DMS153 treated with DMSO at 0.1 percent for 48 hours (cell line): ENCODE results near the gene TSPO.
"Not testable (repeated sequence)": the region's sequence is repeated elsewhere in the genome, so short reads cannot be mapped to it uniquely, and the experiment has no call there.

Experiments
- DNase-seq: peaks from one replicate; lab custom pipeline; 2025; ENCODE audit not compliant: unreplicated experiment; lab: John Stamatoyannopoulos, UW

The TSPO gene

DNA sequence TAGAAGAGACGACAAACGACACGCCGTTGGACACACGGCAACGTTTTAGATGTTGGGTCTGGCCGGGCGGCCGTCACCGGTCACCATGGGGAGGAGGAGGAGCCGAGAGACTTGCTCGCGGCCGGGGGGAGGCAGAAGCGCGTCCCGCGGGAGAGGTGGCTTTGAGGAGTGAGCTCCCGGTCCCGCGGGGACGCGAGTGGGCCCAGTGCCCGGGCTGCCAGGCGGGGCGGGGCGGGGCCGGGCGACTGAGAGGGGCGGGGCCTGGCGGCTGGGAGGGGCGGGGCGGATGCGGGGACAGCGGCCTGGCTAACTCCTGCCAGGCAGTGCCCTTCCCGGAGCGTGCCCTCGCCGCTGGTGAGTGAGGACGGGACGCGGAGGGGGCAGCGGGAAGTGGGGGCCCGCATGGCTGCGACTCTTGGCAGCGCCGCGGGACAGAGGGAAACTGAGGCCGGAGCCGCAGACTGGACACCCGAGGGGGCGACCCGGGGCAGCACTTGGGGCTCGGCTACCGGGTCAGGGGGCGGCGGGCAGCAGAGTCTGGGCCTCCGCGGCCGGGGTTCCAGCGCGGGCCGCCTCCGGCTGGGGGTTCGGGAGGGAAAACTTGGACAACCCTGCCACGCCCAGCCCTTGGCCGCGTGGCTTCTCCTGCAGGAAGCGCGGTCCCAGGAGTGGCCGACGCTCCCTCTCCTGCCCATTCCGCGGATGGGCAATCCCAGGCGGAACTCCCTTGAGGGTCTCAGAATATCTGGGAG is at the start of gene TSPO:
Gene TSPO (plus strand): TSS at position 309 of the 752 bp plus-strand sequence. CDS start 7,680 bp downstream, outside the sequence.
- DNase-seq = peak; percentile 7

GRCh38 chr22:43104056-43104625 is 47.2 kb upstream of the TSPO start:
- not testable (repeated sequence) for DNase-seq

- not testable (repeated sequence) for DNase-seq
Measured at GRCh38 chr22:43104950-43105349, 46.4 kb upstream of the TSPO start.

DNA sequence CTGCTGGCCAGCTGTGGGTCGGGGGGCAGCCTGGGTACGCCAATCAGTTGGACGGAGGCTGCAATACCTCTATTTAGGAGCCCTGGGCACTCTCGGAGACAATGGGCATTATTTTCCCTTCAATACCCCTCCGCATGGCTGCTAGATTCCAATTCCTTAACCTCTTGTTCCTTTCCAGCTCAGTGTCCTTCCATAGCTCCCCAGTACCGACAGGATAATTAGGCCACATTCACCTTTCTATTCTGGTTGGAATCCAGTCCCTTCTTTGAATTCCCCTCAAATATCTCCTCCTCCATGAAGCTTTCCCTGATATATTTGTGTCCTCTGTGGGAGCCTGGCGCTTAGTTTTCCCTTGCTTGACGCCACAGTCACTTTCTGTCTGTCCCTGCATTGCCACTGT is 45.1 kb upstream of the TSPO start:
- no peak for DNase-seq

DNA sequence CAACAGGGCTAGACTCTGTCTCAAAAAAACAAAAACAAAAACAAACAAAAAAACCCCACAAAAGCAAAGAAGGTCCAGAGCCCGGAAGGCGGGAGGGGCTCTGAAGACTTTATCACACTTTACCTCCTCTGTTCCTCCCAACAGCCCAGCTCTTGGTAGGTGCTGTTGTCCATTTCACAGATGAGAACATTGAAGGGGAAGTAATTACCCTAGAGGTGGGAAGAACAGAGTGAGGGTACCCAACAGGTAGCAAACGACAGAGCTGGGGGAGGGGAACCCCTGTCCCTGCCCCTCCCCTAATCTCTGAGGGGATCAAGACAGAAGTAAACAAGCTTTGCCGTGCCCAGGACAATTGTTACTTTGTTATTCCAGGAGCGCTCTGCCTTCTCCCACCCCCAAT is 41.8 kb upstream of the TSPO start:
- no peak for DNase-seq

- no peak for DNase-seq
Measured at GRCh38 chr22:43109921-43110443, 41.4 kb upstream of the TSPO start.

- DNase-seq = peak; percentile 59
Measured at GRCh38 chr22:43110444-43110926, 40.9 kb upstream of the TSPO start, which contains the start of gene BIK. Gene BIK (plus strand): TSS chr22:43110750. CDS start chr22:43124023, 13,273 bp downstream.

DNA sequence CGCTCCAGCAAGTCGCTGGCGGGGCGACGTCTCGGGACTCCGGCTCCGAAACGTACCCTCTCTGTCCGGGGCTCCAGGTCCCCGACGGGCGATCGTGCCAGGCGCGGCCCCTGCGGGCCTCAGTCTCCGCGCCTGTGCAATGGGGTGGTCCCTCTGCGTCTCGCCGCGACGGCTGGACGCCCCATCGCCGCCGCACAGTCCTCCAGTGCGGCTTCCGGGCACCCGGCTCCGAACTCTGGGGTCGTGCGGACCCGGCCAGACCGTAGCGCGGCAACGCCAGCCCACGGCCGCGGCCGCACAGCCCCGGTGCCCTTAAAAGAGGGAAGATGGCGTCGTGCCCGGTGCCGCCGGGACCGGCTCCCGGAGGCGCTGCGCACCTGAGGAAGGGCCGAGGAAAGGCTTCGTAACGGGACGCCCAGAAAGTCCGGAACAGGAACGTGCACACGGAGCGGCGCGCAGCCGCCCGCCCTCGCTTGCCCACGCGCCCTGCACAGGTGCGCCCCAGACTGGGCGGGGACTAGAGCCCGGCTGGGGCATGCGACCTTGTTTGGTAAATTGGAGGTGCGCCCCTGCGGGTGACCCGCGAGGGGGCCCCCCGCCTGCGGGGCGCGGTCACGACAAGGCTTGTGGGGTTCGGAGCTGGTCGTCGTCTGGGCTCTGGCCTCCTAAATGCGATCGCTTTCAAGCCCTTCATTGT is 40.3 kb upstream of the TSPO start:
- DNase-seq = no peak

GRCh38 chr22:43113526-43114251 is 37.7 kb upstream of the TSPO start:
- DNase-seq = peak; percentile 73

DNA sequence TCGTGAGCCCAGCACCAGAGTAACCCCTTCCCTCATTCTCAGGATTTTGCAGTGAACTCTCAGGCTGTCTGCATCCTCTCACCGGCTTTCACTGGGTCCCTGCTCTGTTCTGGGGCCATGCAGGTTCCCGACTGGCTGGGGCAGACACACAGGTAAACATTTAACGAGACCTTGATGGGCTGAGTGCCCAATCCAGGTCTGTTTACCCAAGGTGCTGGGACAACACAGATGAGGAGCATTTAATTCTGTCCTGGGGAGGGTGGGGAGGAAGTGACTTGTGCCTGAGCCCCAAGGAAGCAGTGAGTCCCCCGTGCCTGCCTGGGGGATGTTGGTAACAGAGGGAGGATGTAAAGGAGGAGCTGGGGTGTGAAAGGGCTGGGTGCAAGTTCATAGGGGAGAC is 36.4 kb upstream of the TSPO start:
- peak; percentile 65 for DNase-seq

DNA sequence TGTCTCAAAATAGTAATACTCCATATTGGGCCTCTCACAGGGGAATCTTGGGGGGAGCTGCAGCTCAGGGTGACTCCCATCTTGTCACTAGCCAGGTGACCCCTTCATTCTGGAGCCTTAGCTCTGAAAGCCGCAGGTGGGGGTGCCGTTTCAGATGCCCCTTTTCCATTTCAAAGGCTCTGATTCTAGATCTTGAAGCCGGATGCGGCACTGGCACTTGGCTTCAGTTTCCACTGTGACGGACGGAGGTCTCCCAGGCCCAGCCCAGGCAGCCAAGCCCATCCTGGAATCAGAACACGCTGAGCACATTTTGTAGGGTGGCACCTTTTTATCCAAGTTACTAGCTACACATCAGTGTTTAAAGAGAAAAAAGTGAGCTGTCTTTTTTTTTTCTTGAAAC is 34.4 kb upstream of the TSPO start:
- DNase-seq = no peak

GRCh38 chr22:43118024-43118849 is 33.1 kb upstream of the TSPO start:
- no peak for DNase-seq

- DNase-seq = peak; percentile 40
Measured at GRCh38 chr22:43118953-43119458, 32.4 kb upstream of the TSPO start.

DNA sequence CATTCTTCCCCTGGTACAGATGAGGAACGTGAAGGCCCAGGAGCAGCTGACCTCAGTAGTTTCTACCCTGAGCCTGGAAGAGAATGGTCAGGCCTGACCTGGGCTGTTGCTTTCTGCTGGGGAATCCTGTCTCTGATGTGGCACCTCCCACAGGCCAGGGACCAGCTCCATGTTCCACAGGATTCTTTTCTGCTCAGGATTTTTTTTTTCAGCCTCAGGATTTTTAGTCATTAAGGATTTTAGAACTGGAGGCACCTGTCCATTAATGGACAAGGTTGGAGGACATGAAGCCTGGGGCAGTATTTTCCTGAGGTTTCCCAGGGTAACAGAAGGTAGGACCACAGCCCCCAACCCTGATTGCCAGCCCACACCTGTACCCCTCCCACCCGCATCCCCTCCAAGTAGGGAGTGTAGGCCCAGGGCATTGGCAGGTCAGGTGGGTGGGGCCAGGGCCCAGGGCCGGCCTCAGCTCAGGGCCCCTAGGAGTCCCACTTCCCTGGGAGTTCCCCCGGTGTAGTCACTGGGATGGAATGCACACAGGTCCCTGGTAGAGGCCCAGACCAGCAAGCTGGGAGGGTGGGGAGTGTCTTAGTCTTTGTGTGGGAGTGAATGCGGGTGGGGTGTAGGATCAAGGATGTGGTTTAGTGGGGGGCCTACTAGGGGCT is 24.7 kb upstream of the TSPO start:
- no peak for DNase-seq

GRCh38 chr22:43127166-43127908 is 24.0 kb upstream of the TSPO start:
- no peak for DNase-seq

DNA sequence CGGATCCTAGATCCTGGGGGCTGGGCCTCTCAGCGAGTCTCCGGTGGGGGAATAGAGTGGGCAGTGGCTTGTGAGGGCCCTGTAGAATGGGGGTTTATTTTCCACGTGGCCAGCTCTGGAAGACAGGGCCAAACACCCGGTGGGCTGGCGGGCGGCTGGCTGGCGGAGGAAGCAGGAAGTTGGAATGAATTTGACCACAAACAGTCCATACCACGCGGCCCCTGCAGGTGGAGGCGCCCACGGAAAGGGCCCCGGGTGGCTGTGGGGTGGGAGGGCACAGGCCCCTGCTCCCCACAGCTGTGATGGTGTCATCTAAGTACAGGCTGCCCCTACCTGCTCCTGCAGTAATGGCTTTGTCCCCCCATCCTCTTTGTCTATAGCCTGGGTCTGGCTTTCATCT is 23.2 kb upstream of the TSPO start:
- no peak for DNase-seq

DNA sequence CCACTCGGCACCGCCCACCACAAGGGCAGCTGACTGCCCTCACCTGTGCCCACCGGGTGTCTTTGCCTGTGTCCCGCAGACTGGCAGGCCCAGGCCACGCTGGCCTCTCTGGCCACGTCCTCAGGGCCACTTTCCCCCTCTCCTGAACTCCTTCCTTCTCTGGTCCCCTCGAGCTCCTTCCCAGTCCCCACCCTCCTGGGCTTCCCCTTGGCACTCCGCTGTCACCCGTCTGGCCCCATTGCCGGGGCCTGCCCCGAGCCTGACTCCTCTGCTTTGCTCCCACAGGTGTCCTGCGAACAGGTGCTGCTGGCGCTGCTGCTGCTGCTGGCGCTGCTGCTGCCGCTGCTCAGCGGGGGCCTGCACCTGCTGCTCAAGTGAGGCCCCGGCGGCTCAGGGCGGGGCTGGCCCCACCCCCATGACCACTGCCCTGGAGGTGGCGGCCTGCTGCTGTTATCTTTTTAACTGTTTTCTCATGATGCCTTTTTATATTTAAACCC is 22.4 kb upstream of the TSPO start:
- peak; percentile 64 for DNase-seq
